OCI-LY3 (cell line): Measurements from ENCODE around the gene DZIP1L.

Experiments
- H2AFZ ChIP-seq: fragments of 200-600, 300-600 bp; shearing (Covaris generic); 2 replicates; pipeline ENCODE4 v1.6.0; 2014; ENCODE audit warnings: antibody characterized with exemption, low read depth, low read length
- H3K27ac ChIP-seq: fragments of 200-600, 300-600 bp; sonication (generic); 2 replicates; pipeline ENCODE4 v1.5.1; 2014; ENCODE audit warnings: mild to moderate bottlenecking, low read length, moderate library complexity, mixed read lengths
- H3K27me3 ChIP-seq: fragments of 200-600, 300-600 bp; sonication (generic); 2 replicates; pipeline ENCODE4 v1.6.1; 2014; ENCODE audit warnings: low read depth, low read length, mixed read lengths
- H3K36me3 ChIP-seq: fragments of 200-600, 300-600 bp; sonication (generic); replicated peaks from 2 replicates; pipeline ENCODE3; 2014; ENCODE audit warnings: low read depth, low read length, mixed read lengths
- H3K4me1 ChIP-seq: fragments of 300-600, 200-600 bp; sonication (generic); 2 replicates; pipeline ENCODE4 v1.6.1; 2014; ENCODE audit warnings: low read length, mixed read lengths
- H3K4me2 ChIP-seq: fragments of 200-600, 300-600 bp; sonication (generic); 2 replicates; pipeline ENCODE4 v1.6.1; 2014; ENCODE audit warnings: low read length, mixed read lengths
- H3K4me3 ChIP-seq: fragments of 300-600, 200-600 bp; sonication (generic); 2 replicates; pipeline ENCODE4 v1.5.1; 2014; ENCODE audit warnings: antibody characterized with exemption, mild to moderate bottlenecking, low read length, moderate library complexity
- H3K79me2 ChIP-seq: fragments of 300-600, 200-600 bp; shearing (Covaris generic); 2 replicates; pipeline ENCODE4 v1.6.1; 2014; ENCODE audit warnings: mild to moderate bottlenecking, low read length, mixed read lengths
- H3K9ac ChIP-seq: fragments of 300-600, 200-600 bp; shearing (Covaris generic); 2 replicates; pipeline ENCODE4 v1.6.0; 2014; ENCODE audit warnings: mild to moderate bottlenecking, low read length, moderate library complexity
- H3K9me3 ChIP-seq: fragments of 200-600, 300-600 bp; shearing (Covaris generic); 2 replicates; pipeline ENCODE4 v1.6.1; 2014; ENCODE audit warnings: low read length, mixed read lengths; ENCODE audit not compliant: insufficient read depth
- H4K20me1 ChIP-seq: fragments of 200-600, 300-600 bp; sonication (generic); 2 replicates; pipeline ENCODE4 v1.6.1; 2016; ENCODE audit warnings: low read length, mixed read lengths; ENCODE audit not compliant: insufficient read depth
- CTCF ChIP-seq: fragments of 200-600, 300-600 bp; sonication (generic); IDR thresholded peaks from 2 replicates; pipeline ENCODE4 v1.5.1; 2014; ENCODE audit warnings: antibody characterized with exemption, low read length, low read depth
- EZH2phosphoT487 ChIP-seq: fragments of 200-600 bp; shearing (Covaris generic); IDR thresholded peaks from 2 replicates; pipeline ENCODE4 v1.6.1; 2018; ENCODE audit warnings: antibody characterized with exemption, mixed run types, low read depth

The DZIP1L gene

GRCh38 chr3:138127636-138128365 lies 12.4 kb upstream of the DZIP1L start:
- no peaks in the 10 kb centered on the region for H3K4me1 ChIP-seq
- TF ChIP-seq EZH2phosphoT487: no peak
- TF ChIP-seq CTCF: no peak
- no peak overlapping the region for H3K27ac ChIP-seq
- peaks cover 14% of the 10 kb centered on the region for H3K27me3 ChIP-seq
- H3K9me3 ChIP-seq: no peaks in the 10 kb centered on the region
- no peaks in the 10 kb centered on the region for H4K20me1 ChIP-seq
- no peak overlapping the region for H3K9ac ChIP-seq
- H3K4me2 ChIP-seq: no peak overlapping the region
- H2AFZ ChIP-seq: no peak overlapping the region
- no peaks in the 10 kb centered on the region for H3K36me3 ChIP-seq
- H3K79me2 ChIP-seq: no peaks in the 10 kb centered on the region
- H3K4me3 ChIP-seq: no peak overlapping the region

- H3K4me2 ChIP-seq: no peak overlapping the region
- H3K4me3 ChIP-seq: no peak overlapping the region
- TF ChIP-seq CTCF: no peak
- no peak for TF ChIP-seq EZH2phosphoT487
- H4K20me1 ChIP-seq: no peaks in the 10 kb centered on the region
- no peaks in the 10 kb centered on the region for H3K4me1 ChIP-seq
- no peak overlapping the region for H3K9ac ChIP-seq
- H3K27ac ChIP-seq: no peak overlapping the region
- H2AFZ ChIP-seq: no peak overlapping the region
- peaks cover 7% of the 10 kb centered on the region for H3K27me3 ChIP-seq
- H3K79me2 ChIP-seq: no peaks in the 10 kb centered on the region
- no peaks in the 10 kb centered on the region for H3K36me3 ChIP-seq
- H3K9me3 ChIP-seq: no peaks in the 10 kb centered on the region
These were observed 10.3 kb upstream of the DZIP1L start for GRCh38 chr3:138125548-138126221.

- Histone ChIP-seq H3K9me3 (no peaks in the 10 kb centered on the region), H3K27ac (no peak overlapping the region), H3K79me2 (no peaks in the 10 kb centered on the region), H2AFZ (no peak overlapping the region), H3K27me3 (peaks cover 11% of the 10 kb centered on the region; the same call in 1 of the 2 replicates), H3K9ac (no peak overlapping the region), H3K4me2 (no peak overlapping the region), H4K20me1 (no peaks in the 10 kb centered on the region), H3K36me3 (no peaks in the 10 kb centered on the region), H3K4me1 (no peaks in the 10 kb centered on the region), H3K4me3 (no peak overlapping the region)
- TF ChIP-seq EZH2phosphoT487 (no peak), CTCF (no peak)
These were observed 9.4 kb upstream of the DZIP1L start for GRCh38 chr3:138124706-138125355.

GRCh38 chr3:138124188-138124587 lies 8.8 kb upstream of the DZIP1L start:
- H3K9ac ChIP-seq: no peak overlapping the region
- no peak for TF ChIP-seq CTCF
- TF ChIP-seq EZH2phosphoT487: no peak
- H3K27ac ChIP-seq: no peak overlapping the region

More at GRCh38 chr3:138124188-138124587, 8.8 kb upstream of the DZIP1L start:
- Histone ChIP-seq H2AFZ (no peak overlapping the region), H3K36me3 (no peaks in the 10 kb centered on the region), H3K4me1 (no peaks in the 10 kb centered on the region), H3K4me2 (no peak overlapping the region), H3K9me3 (no peaks in the 10 kb centered on the region), H3K79me2 (no peaks in the 10 kb centered on the region), H4K20me1 (no peaks in the 10 kb centered on the region), H3K27me3 (peaks cover 11% of the 10 kb centered on the region; the same call in 1 of the 2 replicates), H3K4me3 (no peak overlapping the region)
